ENCODE results near the gene GPI. TPM values are rescaled to one million over a fixed set of nuclear protein-coding genes. Genes with fewer than 3 reads are reported as not detected.

GPI gene
- total RNA-seq, 1 experiment from 2014 or later: 329 TPM

- Histone ChIP-seq H3K27me3 (replicated peaks; ENCODE audit: control insufficient read depth, insufficient read depth, low read length) (no peaks in the 10 kb centered on the region), H3K4me3 (ENCODE audit: low read depth, low read length) (no peak overlapping the region), H3K9me3 (no peaks in the 10 kb centered on the region), H3K36me3 (ENCODE audit: control insufficient read depth, insufficient read depth, low read length) (no peaks in the 10 kb centered on the region), H3K4me1 (peaks cover 13% of the 10 kb centered on the region; the same call in 1 of the 2 replicates)
- Mint-ChIP-seq H3K9me3 (ENCODE audit: unreplicated experiment) (no peaks in the 10 kb centered on the region), H3K36me3 (ENCODE audit: insufficient read depth, unreplicated experiment) (peaks cover 6% of the 10 kb centered on the region), H3K4me1 (ENCODE audit: low read depth, unreplicated experiment) (peaks cover 12% of the 10 kb centered on the region), H3K4me3 (ENCODE audit: unreplicated experiment) (no peak overlapping the region), H3K27ac (ENCODE audit: unreplicated experiment) (peak overlapping the region; percentile 27), H3K27me3 (ENCODE audit: insufficient read depth, unreplicated experiment) (no peaks in the 10 kb centered on the region)
- BruUV-seq (replicated peaks): no TSS peak
- DNase-seq: no peak
- ChIA-PET CTCF (no interaction called here), POLR2A (no interaction called here)
- intact Hi-C loops (cut with micrococcal nuclease; ENCODE audit: unreplicated experiment): no loop called here
- TF ChIP-seq CTCF (IDR thresholded peaks at IDR 0.05; ENCODE audit: insufficient read depth in 1 of 2, low read depth in 1 of 2, low read length in 1 of 2, severe bottlenecking in 1 of 2, unreplicated experiment in 1 of 2): no peak
Observed at GRCh38 chr19:34317311-34317927, 47.6 kb upstream of the GPI start.

DNA sequence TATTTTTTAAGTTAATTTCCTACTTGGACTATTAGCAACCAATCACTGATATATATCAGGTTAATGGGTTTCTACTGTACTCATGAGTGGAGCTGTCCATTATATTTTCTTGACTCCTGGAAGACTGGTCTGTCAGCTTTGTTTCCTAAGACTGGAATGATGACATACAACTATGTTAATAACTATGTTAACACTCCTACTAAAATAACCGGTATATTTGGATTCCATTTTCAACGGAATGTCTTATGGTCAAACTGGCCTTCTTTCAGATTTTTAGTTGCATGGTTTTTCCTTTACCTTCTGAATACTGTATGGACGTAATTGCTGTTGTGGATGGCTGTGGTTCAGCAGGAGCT is 45.8 kb upstream of the GPI start:
- no peaks in the 10 kb centered on the region for H3K36me3 ChIP-seq (ENCODE audit: control insufficient read depth, insufficient read depth, low read length)
- no peak overlapping the region for H3K4me3 ChIP-seq (ENCODE audit: low read depth, low read length)
- Mint-ChIP-seq H3K36me3 (ENCODE audit: insufficient read depth, unreplicated experiment) (peaks cover 6% of the 10 kb centered on the region), H3K4me1 (ENCODE audit: low read depth, unreplicated experiment) (peaks cover 21% of the 10 kb centered on the region), H3K27ac (ENCODE audit: unreplicated experiment) (no peak overlapping the region), H3K9me3 (ENCODE audit: unreplicated experiment) (no peaks in the 10 kb centered on the region), H3K27me3 (ENCODE audit: insufficient read depth, unreplicated experiment) (no peaks in the 10 kb centered on the region), H3K4me3 (ENCODE audit: unreplicated experiment) (no peak overlapping the region)
- no peaks in the 10 kb centered on the region for H3K9me3 ChIP-seq
- TF ChIP-seq CTCF (IDR thresholded peaks at IDR 0.05; ENCODE audit: insufficient read depth in 1 of 2, low read depth in 1 of 2, low read length in 1 of 2, severe bottlenecking in 1 of 2, unreplicated experiment in 1 of 2): no peak
- CTCF ChIA-PET: no interaction called here
- peaks cover 13% of the 10 kb centered on the region; the same call in 1 of the 2 replicates for H3K4me1 ChIP-seq
- peak in 1 of 2 experiments; percentile 30 for DNase-seq
- no peaks in the 10 kb centered on the region for H3K27me3 ChIP-seq (replicated peaks; ENCODE audit: control insufficient read depth, insufficient read depth, low read length)
- POLR2A ChIA-PET: interaction anchor here (0.6 kb wide), 1 partner anchor 76 kb away, joined by 3 read pairs; no protein-coding TSS in a partner anchor
- no TSS peak for BruUV-seq (replicated peaks)
- intact Hi-C loops (cut with micrococcal nuclease; ENCODE audit: unreplicated experiment): no loop called here

DNA sequence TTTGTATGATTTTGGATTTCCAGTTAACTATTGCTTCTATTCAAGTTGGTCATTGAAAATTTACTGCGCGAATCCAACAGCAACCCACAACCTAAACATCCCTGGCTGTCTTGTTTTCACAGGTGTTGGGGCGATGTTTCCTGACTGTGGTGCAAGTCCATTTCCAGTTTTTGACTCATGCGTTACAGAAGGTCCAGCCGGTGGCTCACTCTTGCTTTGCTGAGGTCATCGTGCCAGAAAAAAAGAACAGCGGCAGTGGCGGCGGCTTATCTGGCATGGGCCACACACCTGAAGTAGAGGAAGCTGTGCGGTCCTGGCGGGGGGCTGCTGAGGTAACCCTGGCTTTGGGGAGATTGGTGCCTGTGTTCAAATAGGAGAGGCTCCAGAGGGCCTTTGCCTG is 45.2 kb upstream of the GPI start:
- no peaks in the 10 kb centered on the region for H3K9me3 ChIP-seq
- no peak for TF ChIP-seq CTCF (IDR thresholded peaks at IDR 0.05; ENCODE audit: insufficient read depth in 1 of 2, low read depth in 1 of 2, low read length in 1 of 2, severe bottlenecking in 1 of 2, unreplicated experiment in 1 of 2)
- POLR2A ChIA-PET: no interaction called here
- H3K27me3 ChIP-seq (replicated peaks; ENCODE audit: control insufficient read depth, insufficient read depth, low read length): no peaks in the 10 kb centered on the region
- CTCF ChIA-PET: no interaction called here
- H3K4me3 ChIP-seq (ENCODE audit: low read depth, low read length): no peak overlapping the region
- intact Hi-C loops (cut with micrococcal nuclease; ENCODE audit: unreplicated experiment): no loop called here
- DNase-seq: no peak
- no peak overlapping the region for H3K27ac Mint-ChIP-seq (ENCODE audit: unreplicated experiment)
- peaks cover 6% of the 10 kb centered on the region for H3K36me3 Mint-ChIP-seq (ENCODE audit: insufficient read depth, unreplicated experiment)
- H3K27me3 Mint-ChIP-seq (ENCODE audit: insufficient read depth, unreplicated experiment): no peaks in the 10 kb centered on the region
- no peak overlapping the region for H3K4me3 Mint-ChIP-seq (ENCODE audit: unreplicated experiment)
- no peaks in the 10 kb centered on the region for H3K9me3 Mint-ChIP-seq (ENCODE audit: unreplicated experiment)
- BruUV-seq (replicated peaks): no TSS peak
- no peaks in the 10 kb centered on the region for H3K36me3 ChIP-seq (ENCODE audit: control insufficient read depth, insufficient read depth, low read length)
- peaks cover 21% of the 10 kb centered on the region for H3K4me1 Mint-ChIP-seq (ENCODE audit: low read depth, unreplicated experiment)
- H3K4me1 ChIP-seq: peaks cover 13% of the 10 kb centered on the region; the same call in 1 of the 2 replicates
